ENCODE results near the gene MYH15.

Gene MYH15

DNA sequence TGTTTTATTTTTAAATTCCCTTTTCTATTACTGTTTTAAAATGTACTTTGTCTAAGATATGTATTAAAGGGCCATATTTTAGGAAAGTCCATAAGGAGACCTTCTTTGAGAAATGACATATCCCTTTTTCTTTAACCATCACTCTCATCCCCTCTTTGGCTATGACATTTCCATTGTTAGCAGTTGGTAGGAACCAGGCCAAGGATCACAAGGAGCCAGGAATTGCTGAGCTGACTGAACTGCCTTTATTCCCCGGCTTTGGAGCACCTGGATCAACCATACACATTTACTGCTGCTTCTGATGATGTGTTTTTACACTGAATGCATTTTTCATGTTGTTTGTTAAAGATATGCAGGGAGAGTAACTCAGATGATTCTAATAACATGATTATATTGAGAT is 134.4 kb downstream of the MYH15 start:
- Histone ChIP-seq H3K4me3 (ENCODE audit: low read length) (no peak overlapping the region), H3K9ac (ENCODE audit: low read length) (no peak overlapping the region), H3K36me3 (ENCODE audit: control insufficient read depth, insufficient read depth, low read length) (no peaks in the 10 kb centered on the region), H3K27me3 (ENCODE audit: control insufficient read depth, insufficient read depth, low read length) (no peaks in the 10 kb centered on the region), H3K9me3 (ENCODE audit: control insufficient read depth, low read length) (no peaks in the 10 kb centered on the region), H3K4me1 (ENCODE audit: control insufficient read depth, insufficient read depth, low read length) (no peaks in the 10 kb centered on the region)

- H3K4me1 ChIP-seq (ENCODE audit: control insufficient read depth, insufficient read depth, low read length) = no peaks in the 10 kb centered on the region
- H3K27me3 ChIP-seq (ENCODE audit: control insufficient read depth, insufficient read depth, low read length) = no peaks in the 10 kb centered on the region
- H3K4me3 ChIP-seq (ENCODE audit: low read length) = no peak overlapping the region
- no peaks in the 10 kb centered on the region for H3K36me3 ChIP-seq (ENCODE audit: control insufficient read depth, insufficient read depth, low read length)
- H3K9me3 ChIP-seq (ENCODE audit: control insufficient read depth, low read length) = no peaks in the 10 kb centered on the region
- no peak overlapping the region for H3K9ac ChIP-seq (ENCODE audit: low read length)
Observed at GRCh38 chr3:108359011-108359410, 151.4 kb downstream of the MYH15 start.

DNA sequence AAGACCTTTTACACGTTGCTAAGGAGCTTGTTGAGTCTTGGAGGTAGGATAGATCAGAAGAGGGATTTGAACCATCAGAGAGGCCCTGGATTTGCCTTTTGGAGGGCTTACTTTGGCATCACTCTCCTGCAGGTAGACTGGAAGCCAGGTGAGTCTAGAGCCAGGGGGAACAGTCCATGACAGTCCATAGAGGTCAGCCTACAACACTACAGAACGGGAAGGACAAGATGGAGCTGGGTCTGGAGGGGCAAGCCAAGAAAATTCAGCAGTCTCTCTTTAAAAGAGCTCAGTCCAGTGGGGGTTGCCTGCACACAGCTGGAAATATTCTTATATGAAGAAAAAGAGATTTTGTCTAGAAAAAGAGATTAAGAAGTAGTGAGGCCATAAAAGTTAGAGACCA is 153.4 kb downstream of the MYH15 start:
- Histone ChIP-seq H3K36me3 (ENCODE audit: control insufficient read depth, insufficient read depth, low read length) (no peaks in the 10 kb centered on the region), H3K9ac (ENCODE audit: low read length) (no peak overlapping the region), H3K4me3 (ENCODE audit: low read length) (no peak overlapping the region), H3K4me1 (ENCODE audit: control insufficient read depth, insufficient read depth, low read length) (no peaks in the 10 kb centered on the region), H3K27me3 (ENCODE audit: control insufficient read depth, insufficient read depth, low read length) (no peaks in the 10 kb centered on the region), H3K9me3 (ENCODE audit: control insufficient read depth, low read length) (no peaks in the 10 kb centered on the region)

DNA sequence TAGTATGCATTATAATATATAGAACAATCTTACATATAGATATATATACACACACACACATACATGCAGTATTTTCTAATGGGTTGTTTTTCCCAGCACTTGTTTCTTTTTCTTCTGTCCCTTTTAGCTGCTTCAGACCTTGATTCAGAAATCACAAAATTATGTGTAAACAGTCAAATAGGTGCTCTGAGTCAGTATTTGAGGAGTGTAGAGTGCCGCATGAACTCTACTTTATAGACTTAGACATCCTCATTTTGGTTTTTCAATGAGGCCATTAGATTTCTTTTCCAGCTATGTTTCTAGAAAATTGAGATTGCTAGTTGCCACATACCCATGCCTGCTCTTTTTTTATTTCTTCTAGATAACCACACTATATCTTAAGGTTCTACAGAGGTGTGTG is 155.8 kb downstream of the MYH15 start:
- H3K9ac ChIP-seq (ENCODE audit: low read length) = no peak overlapping the region
- no peak overlapping the region for H3K4me3 ChIP-seq (ENCODE audit: low read length)
- H3K4me1 ChIP-seq (ENCODE audit: control insufficient read depth, insufficient read depth, low read length) = no peaks in the 10 kb centered on the region
- no peaks in the 10 kb centered on the region for H3K27me3 ChIP-seq (ENCODE audit: control insufficient read depth, insufficient read depth, low read length)
- H3K36me3 ChIP-seq (ENCODE audit: control insufficient read depth, insufficient read depth, low read length) = no peaks in the 10 kb centered on the region
- no peaks in the 10 kb centered on the region for H3K9me3 ChIP-seq (ENCODE audit: control insufficient read depth, low read length)

DNA sequence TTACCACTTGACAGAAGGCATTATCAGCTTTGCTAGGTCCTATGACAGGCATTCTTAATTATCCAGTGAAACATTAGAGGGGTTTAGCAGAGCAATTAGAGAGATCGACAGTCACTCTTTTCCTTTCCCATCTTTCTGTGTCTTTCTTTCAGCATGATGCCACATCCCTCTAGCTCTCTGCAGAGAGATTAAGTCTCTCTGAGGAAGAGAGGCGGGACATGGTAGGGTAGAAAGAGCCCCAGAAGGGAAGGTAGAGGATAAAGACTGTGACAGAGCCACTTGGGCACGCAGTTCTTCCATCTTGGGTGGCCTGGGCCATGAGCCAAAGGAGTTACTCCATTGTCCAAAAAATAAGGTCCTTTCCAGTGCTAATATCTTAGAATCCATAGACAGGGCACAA is 158.2 kb downstream of the MYH15 start:
- H3K4me1 ChIP-seq (ENCODE audit: control insufficient read depth, insufficient read depth, low read length) = no peaks in the 10 kb centered on the region
- H3K36me3 ChIP-seq (ENCODE audit: control insufficient read depth, insufficient read depth, low read length) = no peaks in the 10 kb centered on the region
- no peak overlapping the region for H3K4me3 ChIP-seq (ENCODE audit: low read length)
- no peaks in the 10 kb centered on the region for H3K27me3 ChIP-seq (ENCODE audit: control insufficient read depth, insufficient read depth, low read length)
- no peaks in the 10 kb centered on the region for H3K9me3 ChIP-seq (ENCODE audit: control insufficient read depth, low read length)
- H3K9ac ChIP-seq (ENCODE audit: low read length) = no peak overlapping the region

GRCh38 chr3:108346301-108347227 is 163.8 kb downstream of the MYH15 start:
- H3K27me3 ChIP-seq (ENCODE audit: control insufficient read depth, insufficient read depth, low read length) = no peaks in the 10 kb centered on the region
- H3K4me3 ChIP-seq (ENCODE audit: low read length) = no peak overlapping the region
- peaks cover 9% of the 10 kb centered on the region for H3K4me1 ChIP-seq (ENCODE audit: control insufficient read depth, insufficient read depth, low read length)
- H3K9me3 ChIP-seq (ENCODE audit: control insufficient read depth, low read length) = no peaks in the 10 kb centered on the region
- no peak overlapping the region for H3K9ac ChIP-seq (ENCODE audit: low read length)
- H3K36me3 ChIP-seq (ENCODE audit: control insufficient read depth, insufficient read depth, low read length) = no peaks in the 10 kb centered on the region

DNA sequence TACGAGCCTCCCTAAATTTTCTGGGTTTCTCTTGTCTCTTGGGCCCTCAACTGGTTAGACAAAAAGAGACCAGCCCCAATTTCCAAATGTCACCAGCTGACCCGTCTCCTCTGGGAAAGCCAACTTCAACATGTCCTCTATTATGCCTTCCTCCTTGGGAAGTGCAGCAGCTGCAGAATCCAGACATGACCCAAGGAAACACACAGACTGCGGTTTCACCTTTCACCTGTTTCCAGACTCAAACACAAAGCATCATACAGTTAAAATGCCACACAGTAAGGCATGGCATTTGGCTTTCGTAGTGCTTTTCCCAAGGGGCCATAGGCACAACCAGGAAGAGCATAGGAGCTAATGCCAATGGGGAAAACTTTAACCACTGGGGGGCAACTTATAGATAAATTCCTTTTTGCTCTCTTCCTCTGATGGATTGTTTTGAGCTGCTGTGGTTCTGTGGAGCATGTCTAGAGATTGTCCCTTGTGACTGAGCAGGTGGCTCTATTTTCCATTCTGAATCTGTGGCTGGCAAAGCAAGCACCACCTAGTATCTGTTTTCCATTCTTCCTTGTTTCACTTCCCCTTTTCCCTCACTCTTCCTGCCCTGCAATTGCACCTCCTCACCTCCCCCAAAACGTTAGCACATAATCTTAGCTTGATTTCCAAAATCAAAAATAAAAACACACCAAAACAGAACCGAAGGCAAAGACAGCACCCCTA is 164.7 kb downstream of the MYH15 start:
- Histone ChIP-seq H3K9ac (ENCODE audit: low read length) (no peak overlapping the region), H3K9me3 (ENCODE audit: control insufficient read depth, low read length) (no peaks in the 10 kb centered on the region), H3K4me3 (ENCODE audit: low read length) (no peak overlapping the region), H3K4me1 (ENCODE audit: control insufficient read depth, insufficient read depth, low read length) (peaks cover 9% of the 10 kb centered on the region), H3K36me3 (ENCODE audit: control insufficient read depth, insufficient read depth, low read length) (no peaks in the 10 kb centered on the region), H3K27me3 (ENCODE audit: control insufficient read depth, insufficient read depth, low read length) (no peaks in the 10 kb centered on the region)

DNA sequence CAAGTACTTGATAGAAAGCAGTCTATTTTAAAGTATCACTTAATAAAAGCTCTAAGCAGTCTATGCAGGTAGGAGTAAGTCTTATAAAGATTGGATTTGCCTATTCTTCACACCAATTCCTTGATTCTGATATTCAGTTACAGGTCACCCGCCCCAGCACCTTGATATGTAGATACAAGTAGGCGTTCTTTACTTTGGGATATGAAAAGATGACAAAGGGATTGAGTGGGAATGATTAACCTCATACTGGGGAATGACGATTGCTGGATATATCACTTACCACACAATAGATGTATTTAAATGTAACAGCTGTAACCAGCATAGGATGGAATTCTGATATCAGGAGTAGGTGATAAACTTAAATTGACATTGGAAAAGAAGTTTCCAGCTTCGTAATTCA is 166.9 kb downstream of the MYH15 start:
- Histone ChIP-seq H3K4me1 (ENCODE audit: control insufficient read depth, insufficient read depth, low read length) (peaks cover 9% of the 10 kb centered on the region), H3K27me3 (ENCODE audit: control insufficient read depth, insufficient read depth, low read length) (no peaks in the 10 kb centered on the region), H3K9me3 (ENCODE audit: control insufficient read depth, low read length) (no peaks in the 10 kb centered on the region), H3K36me3 (ENCODE audit: control insufficient read depth, insufficient read depth, low read length) (no peaks in the 10 kb centered on the region), H3K9ac (ENCODE audit: low read length) (no peak overlapping the region), H3K4me3 (ENCODE audit: low read length) (no peak overlapping the region)

DNA sequence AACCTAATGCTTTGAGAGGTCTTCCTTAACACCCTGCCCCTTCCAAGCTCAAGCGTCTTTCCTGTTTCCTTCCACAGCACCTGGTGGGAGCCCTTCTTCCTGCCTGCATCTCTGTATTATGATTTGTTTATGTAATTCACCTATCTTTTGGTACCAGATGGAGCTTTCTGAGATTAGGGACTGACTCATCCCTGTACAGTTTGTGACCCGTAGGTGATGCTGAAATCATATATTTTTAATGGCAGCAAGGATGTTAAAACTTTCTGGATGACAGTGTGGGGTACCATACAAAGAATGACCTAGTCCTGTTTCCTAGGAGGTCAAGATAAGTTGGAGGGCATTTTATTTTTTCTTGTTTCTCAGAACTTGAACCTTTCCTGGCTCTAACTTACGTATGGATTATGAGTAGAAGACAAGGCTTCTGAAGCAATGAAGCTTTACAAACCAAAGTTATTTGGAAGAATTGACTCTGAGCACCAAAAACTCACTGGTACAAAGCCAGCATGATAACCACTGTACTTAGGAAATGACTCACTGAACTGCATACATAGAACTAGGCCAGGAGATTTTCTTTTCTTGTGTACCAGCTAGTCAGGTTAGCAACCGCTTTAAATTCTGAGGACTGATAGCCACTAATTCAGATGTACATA is 167.4 kb downstream of the MYH15 start:
- Histone ChIP-seq H3K27me3 (ENCODE audit: control insufficient read depth, insufficient read depth, low read length) (no peaks in the 10 kb centered on the region), H3K9ac (ENCODE audit: low read length) (no peak overlapping the region), H3K4me3 (ENCODE audit: low read length) (no peak overlapping the region), H3K4me1 (ENCODE audit: control insufficient read depth, insufficient read depth, low read length) (peaks cover 9% of the 10 kb centered on the region), H3K9me3 (ENCODE audit: control insufficient read depth, low read length) (no peaks in the 10 kb centered on the region), H3K36me3 (ENCODE audit: control insufficient read depth, insufficient read depth, low read length) (no peaks in the 10 kb centered on the region)

GRCh38 chr3:108341911-108342310 is 168.5 kb downstream of the MYH15 start:
- Histone ChIP-seq H3K27me3 (ENCODE audit: control insufficient read depth, insufficient read depth, low read length) (no peaks in the 10 kb centered on the region), H3K4me3 (ENCODE audit: low read length) (no peak overlapping the region), H3K4me1 (ENCODE audit: control insufficient read depth, insufficient read depth, low read length) (peaks cover 9% of the 10 kb centered on the region), H3K36me3 (ENCODE audit: control insufficient read depth, insufficient read depth, low read length) (no peaks in the 10 kb centered on the region), H3K9ac (ENCODE audit: low read length) (no peak overlapping the region), H3K9me3 (ENCODE audit: control insufficient read depth, low read length) (no peaks in the 10 kb centered on the region)

DNA sequence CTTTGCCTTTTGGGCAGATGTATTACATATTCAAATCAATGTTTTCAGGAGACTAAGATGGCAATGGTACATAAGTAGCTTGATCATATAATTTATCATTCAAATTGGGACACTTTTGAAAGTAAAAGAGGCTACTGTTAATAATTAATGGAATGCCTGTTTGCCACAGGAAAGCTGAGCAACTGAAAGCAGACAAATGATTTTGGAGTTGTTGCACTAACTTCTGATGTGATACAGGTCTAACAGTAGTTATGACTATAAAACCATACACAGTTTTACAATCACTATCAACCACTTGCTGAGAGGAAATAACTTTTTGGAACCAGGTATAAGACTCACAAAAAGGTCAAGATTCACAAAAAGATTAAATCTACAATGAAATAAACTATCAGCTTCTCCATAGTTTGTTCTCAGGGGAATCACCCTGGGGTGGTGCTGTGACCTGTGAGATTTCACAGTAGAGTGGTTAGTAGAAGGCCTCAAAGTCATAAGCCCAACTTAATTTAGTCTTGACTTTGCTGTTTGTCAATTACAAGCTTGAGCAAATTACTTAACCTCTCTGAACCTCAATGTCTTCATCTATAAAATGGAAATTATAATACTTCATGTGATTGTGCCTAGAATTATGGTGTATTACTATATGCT is 171.4 kb downstream of the MYH15 start:
- H3K27me3 ChIP-seq (ENCODE audit: control insufficient read depth, insufficient read depth, low read length) = no peaks in the 10 kb centered on the region
- no peak overlapping the region for H3K9ac ChIP-seq (ENCODE audit: low read length)
- H3K4me1 ChIP-seq (ENCODE audit: control insufficient read depth, insufficient read depth, low read length) = peaks cover 9% of the 10 kb centered on the region
- no peaks in the 10 kb centered on the region for H3K36me3 ChIP-seq (ENCODE audit: control insufficient read depth, insufficient read depth, low read length)
- no peaks in the 10 kb centered on the region for H3K9me3 ChIP-seq (ENCODE audit: control insufficient read depth, low read length)
- H3K4me3 ChIP-seq (ENCODE audit: low read length) = no peak overlapping the region

GRCh38 chr3:108334701-108335100 is 175.7 kb downstream of the MYH15 start:
- no peaks in the 10 kb centered on the region for H3K36me3 ChIP-seq (ENCODE audit: control insufficient read depth, insufficient read depth, low read length)
- no peaks in the 10 kb centered on the region for H3K4me1 ChIP-seq (ENCODE audit: control insufficient read depth, insufficient read depth, low read length)

More at GRCh38 chr3:108334701-108335100, 175.7 kb downstream of the MYH15 start:
- Histone ChIP-seq H3K9me3 (ENCODE audit: control insufficient read depth, low read length) (no peaks in the 10 kb centered on the region), H3K4me3 (ENCODE audit: low read length) (no peak overlapping the region), H3K27me3 (ENCODE audit: control insufficient read depth, insufficient read depth, low read length) (no peaks in the 10 kb centered on the region), H3K9ac (ENCODE audit: low read length) (no peak overlapping the region)
